Effector memory CD8-positive, alpha-beta T cell (primary cell): Measurements from ENCODE around the gene DESI1.
"Not testable (repeated sequence)": the region's sequence is repeated elsewhere in the genome, so short reads cannot be mapped to it uniquely, and the experiment has no call there.

Experiments
- ATAC-seq: fragments of 150-1000 bp; cut with Tn5 transposase; replicated peaks from 2 replicates; pipeline ENCODE4 v1.10.0; 2021; ENCODE audit warnings: mild to moderate bottlenecking, moderate library complexity
- DNase-seq, 3 experiments: peaks; one replicate each; pipeline ENCODE4 v3.0.0; 2021
- H3K27ac Mint-ChIP-seq, 2 donors: one replicate each; pipeline ENCODE4 v1.8.0; 2022; ENCODE audit warnings: mild to moderate bottlenecking in 2 of 2, mixed read lengths in 2 of 2, moderate library complexity in 2 of 2
- H3K27me3 Mint-ChIP-seq, 2 donors: one replicate each; pipeline ENCODE4 v1.8.0; 2022; ENCODE audit warnings: mixed read lengths in 2 of 2
- H3K36me3 Mint-ChIP-seq: one replicate; pipeline ENCODE4 v1.8.0; 2022; ENCODE audit warnings: mild to moderate bottlenecking, moderate library complexity, mixed read lengths; ENCODE audit not compliant: insufficient read depth
- H3K4me1 Mint-ChIP-seq, 2 donors: one replicate each; pipeline ENCODE4 v1.8.0; 2022; ENCODE audit warnings: low read depth in 2 of 2, mixed read lengths in 2 of 2
- H3K4me3 Mint-ChIP-seq, 2 donors: one replicate each; pipeline ENCODE4 v1.8.0; 2022; ENCODE audit warnings: mild to moderate bottlenecking in 2 of 2, mixed read lengths in 2 of 2, moderate library complexity in 2 of 2
- H3K9me3 Mint-ChIP-seq, 2 donors: one replicate each; pipeline ENCODE4 v1.8.0; 2022; ENCODE audit warnings: mixed read lengths in 2 of 2

DESI1 gene

DNA sequence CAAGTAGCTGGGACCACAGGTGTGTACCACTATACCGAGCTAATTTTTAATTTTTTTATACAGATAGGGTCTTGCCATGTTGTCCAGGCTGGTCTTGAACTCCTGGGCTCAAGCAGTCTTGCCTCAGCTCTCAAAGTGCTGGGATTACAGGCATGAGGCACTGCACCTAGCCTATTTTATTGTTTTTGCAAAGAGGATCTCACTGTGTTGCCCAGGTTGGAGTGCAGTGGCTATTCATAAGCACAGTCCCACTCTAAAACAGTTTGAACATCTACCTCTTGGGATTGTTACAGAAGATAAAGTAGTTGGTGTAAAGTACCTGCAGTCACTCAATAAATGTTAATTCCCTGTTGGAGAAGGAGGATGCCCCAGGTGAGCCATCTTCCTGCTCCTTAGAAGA, 29.4 kb upstream of the DESI1 start:
- no peak for ATAC-seq
- peaks cover 96% of the 10 kb centered on the region for H3K36me3 Mint-ChIP-seq

GRCh38 chr22:41648432-41648831, 27.6 kb upstream of the DESI1 start:
- H3K27me3 Mint-ChIP-seq, result no peaks in the 10 kb centered on the region
- no peak overlapping the region for H3K27ac Mint-ChIP-seq
- ATAC-seq (no peak), DNase-seq (no peak)
- no peaks in the 10 kb centered on the region for H3K9me3 Mint-ChIP-seq
- no peaks in the 10 kb centered on the region for H3K4me1 Mint-ChIP-seq
- H3K36me3 Mint-ChIP-seq, result peaks cover 95% of the 10 kb centered on the region
- no peak overlapping the region for H3K4me3 Mint-ChIP-seq

More for the DNA sequence above, 29.4 kb upstream of the DESI1 start:
- H3K4me3 Mint-ChIP-seq, result no peak overlapping the region
- H3K4me1 Mint-ChIP-seq, result no peaks in the 10 kb centered on the region
- no peak for DNase-seq
- H3K27me3 Mint-ChIP-seq, result no peaks in the 10 kb centered on the region
- H3K27ac Mint-ChIP-seq, result no peak overlapping the region
- no peaks in the 10 kb centered on the region for H3K9me3 Mint-ChIP-seq

DNA sequence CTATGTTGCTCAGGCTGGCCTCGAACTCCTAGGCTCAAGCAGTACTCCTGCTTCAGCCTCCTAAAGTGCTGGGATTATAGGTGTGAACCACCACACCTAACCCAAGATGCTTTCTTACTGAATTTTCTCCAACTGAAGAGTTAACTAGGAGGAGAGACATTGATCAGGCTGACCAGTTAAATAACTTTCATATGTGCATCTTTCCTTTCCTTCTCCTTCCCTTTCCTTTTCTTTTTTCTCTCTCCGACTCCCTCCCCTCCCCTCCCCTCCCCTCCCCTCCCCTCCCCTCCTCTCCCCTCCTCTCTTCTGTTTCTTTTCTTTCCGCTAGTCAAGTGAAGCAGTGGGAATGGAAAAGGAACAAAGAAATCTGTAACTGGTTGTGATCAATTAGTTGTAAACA, 26.9 kb upstream of the DESI1 start:
- no peak for DNase-seq
- Mint-ChIP-seq H3K9me3 (no peaks in the 10 kb centered on the region), H3K36me3 (peaks cover 95% of the 10 kb centered on the region), H3K4me3 (no peak overlapping the region), H3K27ac (no peak overlapping the region), H3K27me3 (no peaks in the 10 kb centered on the region), H3K4me1 (no peaks in the 10 kb centered on the region)
- no peak for ATAC-seq

- ATAC-seq (no peak), DNase-seq (no peak)
- Mint-ChIP-seq H3K4me3 (no peak overlapping the region), H3K27me3 (no peaks in the 10 kb centered on the region), H3K36me3 (peaks cover 96% of the 10 kb centered on the region), H3K4me1 (peaks cover 0 to 6% of the 10 kb centered on the region in 2 donors), H3K9me3 (no peaks in the 10 kb centered on the region), H3K27ac (no peak overlapping the region)
Measured at GRCh38 chr22:41642331-41643110, 21.7 kb upstream of the DESI1 start.

DNA sequence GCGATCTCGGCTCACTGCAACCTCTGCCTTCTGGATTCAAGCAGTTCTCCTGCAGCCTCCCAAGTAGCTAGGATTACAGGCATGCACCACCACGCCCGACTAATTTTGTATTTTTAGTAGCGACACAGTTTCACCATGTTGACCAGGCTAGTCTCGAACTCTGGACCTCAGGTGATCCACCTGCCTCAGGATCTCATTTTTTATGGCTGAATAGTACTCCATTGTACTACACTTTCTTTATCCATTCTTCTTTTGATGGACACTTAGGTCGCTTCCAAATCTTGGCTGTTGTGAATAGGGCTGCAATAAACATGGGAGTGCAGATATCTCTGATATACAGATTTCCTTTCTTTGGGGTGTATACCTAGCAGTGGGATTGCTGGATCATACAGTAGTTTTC, 21.0 kb upstream of the DESI1 start:
- Mint-ChIP-seq H3K27ac (no peak overlapping the region), H3K4me3 (no peak overlapping the region), H3K4me1 (peaks cover 0 to 6% of the 10 kb centered on the region in 2 donors), H3K9me3 (no peaks in the 10 kb centered on the region), H3K36me3 (peaks cover 98% of the 10 kb centered on the region), H3K27me3 (no peaks in the 10 kb centered on the region)
- ATAC-seq, result no peak
- DNase-seq, result no peak

DNA sequence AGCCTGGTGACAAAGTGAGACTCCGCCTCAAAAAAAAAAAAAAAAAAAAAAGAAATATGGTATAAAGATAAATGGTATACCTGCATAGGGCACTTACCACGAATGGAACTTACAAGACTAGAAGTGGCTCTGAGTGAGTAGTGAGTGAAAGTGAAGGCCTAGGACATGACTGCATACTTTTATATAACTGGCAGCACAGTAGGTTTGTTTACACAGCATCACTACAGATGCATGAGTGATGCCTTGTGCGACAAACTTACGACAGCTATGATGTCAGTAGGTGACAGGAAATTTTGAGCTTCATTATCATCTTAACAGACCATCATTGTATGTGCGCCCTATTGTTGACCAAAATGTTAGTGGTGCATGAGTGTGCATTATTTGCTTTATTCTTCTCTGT, 17.9 kb upstream of the DESI1 start:
- Mint-ChIP-seq H3K4me3 (no peak overlapping the region), H3K4me1 (peaks cover 0 to 14% of the 10 kb centered on the region in 2 donors), H3K27ac (no peak overlapping the region), H3K9me3 (no peaks in the 10 kb centered on the region), H3K36me3 (peaks cover 93% of the 10 kb centered on the region), H3K27me3 (no peaks in the 10 kb centered on the region)
- no peak for DNase-seq
- no peak for ATAC-seq

DNA sequence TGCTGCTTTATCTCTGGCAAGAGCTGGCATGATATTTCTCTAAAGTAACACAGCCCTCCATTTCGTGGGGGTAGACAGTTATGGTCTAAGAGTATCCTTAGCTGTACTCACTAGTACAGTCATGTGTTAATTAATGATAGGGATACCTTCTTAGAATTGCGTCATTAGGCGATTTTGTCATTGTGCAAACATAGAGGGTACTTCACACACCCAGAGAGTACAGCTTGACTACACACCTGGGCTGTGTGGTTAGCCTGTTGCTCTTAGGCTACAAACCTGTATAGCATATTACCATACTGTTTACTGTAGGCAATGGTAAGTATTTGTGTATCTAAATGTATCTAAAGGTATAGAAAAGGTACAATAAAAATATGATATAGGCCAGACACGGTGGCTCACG, 17.3 kb upstream of the DESI1 start:
- Mint-ChIP-seq H3K4me1 (peaks cover 0 to 14% of the 10 kb centered on the region in 2 donors), H3K4me3 (no peak overlapping the region), H3K36me3 (peaks cover 93% of the 10 kb centered on the region), H3K27ac (no peak overlapping the region), H3K27me3 (no peaks in the 10 kb centered on the region), H3K9me3 (no peaks in the 10 kb centered on the region)
- ATAC-seq (no peak), DNase-seq (no peak)

- H3K4me3 Mint-ChIP-seq, H3K27me3 Mint-ChIP-seq, H3K9me3 Mint-ChIP-seq, H3K27ac Mint-ChIP-seq, ATAC-seq, DNase-seq: not testable (repeated sequence)
- peaks cover 0 to 14% of the 10 kb centered on the region in 2 donors for H3K4me1 Mint-ChIP-seq
- H3K36me3 Mint-ChIP-seq, result peaks cover 93% of the 10 kb centered on the region
Measured at GRCh38 chr22:41637623-41638022, 16.8 kb upstream of the DESI1 start.

DNA sequence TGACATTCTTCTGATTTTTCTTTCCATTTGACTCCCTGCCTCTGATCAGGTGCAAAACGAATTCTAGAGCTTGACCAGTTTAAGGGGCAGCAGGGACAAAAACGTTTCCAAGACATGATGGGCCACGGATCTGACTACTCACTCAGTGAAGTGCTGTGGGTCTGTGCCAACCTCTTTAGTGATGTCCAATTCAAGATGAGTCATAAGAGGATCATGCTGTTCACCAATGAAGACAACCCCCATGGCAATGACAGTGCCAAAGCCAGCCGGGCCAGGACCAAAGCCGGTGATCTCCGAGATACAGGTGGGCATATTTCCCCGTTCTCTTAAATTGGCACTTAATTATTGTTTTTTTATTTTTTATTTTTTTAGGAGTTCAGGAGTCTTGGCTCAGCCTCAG, 15.6 kb upstream of the DESI1 start:
- Mint-ChIP-seq H3K27me3 (no peaks in the 10 kb centered on the region), H3K27ac (no peak overlapping the region), H3K36me3 (peaks cover 93% of the 10 kb centered on the region), H3K9me3 (no peaks in the 10 kb centered on the region), H3K4me3 (no peak overlapping the region), H3K4me1 (peaks cover 0 to 7% of the 10 kb centered on the region in 2 donors)
- ATAC-seq (no peak), DNase-seq (no peak)

DNA sequence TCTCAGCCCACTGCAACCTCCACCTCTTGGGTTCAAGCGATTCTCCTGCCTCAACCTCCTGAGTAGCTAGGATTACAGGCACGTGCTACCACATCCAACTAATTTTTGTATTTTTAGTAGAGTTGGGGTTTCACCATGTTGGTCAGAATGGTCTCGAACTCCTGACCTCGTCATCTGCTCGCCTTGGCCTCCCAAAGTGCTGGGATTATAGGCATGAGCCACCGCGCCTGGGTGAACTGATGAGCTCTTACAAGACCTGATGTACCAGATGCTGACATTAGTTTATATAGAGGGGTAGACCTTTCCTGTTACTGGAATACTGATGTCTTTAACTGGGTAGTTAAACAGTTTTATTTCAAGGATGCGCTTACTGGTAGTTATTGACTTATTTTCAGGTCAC, 13.8 kb upstream of the DESI1 start:
- H3K4me3 Mint-ChIP-seq, H3K9me3 Mint-ChIP-seq, ATAC-seq, DNase-seq, H3K27me3 Mint-ChIP-seq, H3K4me1 Mint-ChIP-seq, H3K27ac Mint-ChIP-seq: not testable (repeated sequence)
- H3K36me3 Mint-ChIP-seq, result peaks cover 82% of the 10 kb centered on the region

DNA sequence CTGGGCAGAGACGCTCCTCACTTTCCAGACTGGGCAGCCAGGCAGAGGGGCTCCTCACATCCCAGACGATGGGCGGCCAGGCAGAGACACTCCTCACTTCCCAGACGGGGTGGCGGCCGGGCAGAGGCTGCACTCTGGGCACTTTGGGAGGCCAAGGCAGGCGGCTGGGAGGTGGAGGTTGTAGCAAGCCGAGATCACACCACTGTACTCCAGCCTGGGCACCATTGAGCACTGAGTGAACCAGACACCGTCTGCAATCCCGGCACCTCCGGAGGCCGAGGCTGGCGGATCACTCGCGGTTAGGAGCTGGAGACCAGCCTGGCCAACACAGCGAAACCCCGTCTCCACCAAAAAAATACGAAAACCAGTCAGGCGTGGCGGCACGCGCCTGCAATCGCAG, 10.8 kb upstream of the DESI1 start:
- not testable (repeated sequence) for ATAC-seq, H3K27me3 Mint-ChIP-seq, H3K9me3 Mint-ChIP-seq, H3K27ac Mint-ChIP-seq, DNase-seq, H3K4me3 Mint-ChIP-seq
- H3K4me1 Mint-ChIP-seq, result peaks cover 6 to 22% of the 10 kb centered on the region in 2 donors
- H3K36me3 Mint-ChIP-seq, result peaks cover 82% of the 10 kb centered on the region

GRCh38 chr22:41631115-41631514, 10.3 kb upstream of the DESI1 start:
- Mint-ChIP-seq H3K36me3 (peaks cover 82% of the 10 kb centered on the region), H3K4me1 (peaks cover 6 to 22% of the 10 kb centered on the region in 2 donors)
- not testable (repeated sequence) for H3K4me3 Mint-ChIP-seq, H3K27ac Mint-ChIP-seq, H3K9me3 Mint-ChIP-seq, DNase-seq, H3K27me3 Mint-ChIP-seq, ATAC-seq

- DNase-seq (no peak), ATAC-seq (no peak)
- no peaks in the 10 kb centered on the region for H3K27me3 Mint-ChIP-seq
- no peak overlapping the region for H3K4me3 Mint-ChIP-seq
- H3K9me3 Mint-ChIP-seq, result no peaks in the 10 kb centered on the region
- H3K36me3 Mint-ChIP-seq, result peaks cover 96% of the 10 kb centered on the region
- no peak overlapping the region for H3K27ac Mint-ChIP-seq
- H3K4me1 Mint-ChIP-seq, result peaks cover 16 to 28% of the 10 kb centered on the region in 2 donors
Measured at GRCh38 chr22:41625577-41625976, 4.7 kb upstream of the DESI1 start.

DNA sequence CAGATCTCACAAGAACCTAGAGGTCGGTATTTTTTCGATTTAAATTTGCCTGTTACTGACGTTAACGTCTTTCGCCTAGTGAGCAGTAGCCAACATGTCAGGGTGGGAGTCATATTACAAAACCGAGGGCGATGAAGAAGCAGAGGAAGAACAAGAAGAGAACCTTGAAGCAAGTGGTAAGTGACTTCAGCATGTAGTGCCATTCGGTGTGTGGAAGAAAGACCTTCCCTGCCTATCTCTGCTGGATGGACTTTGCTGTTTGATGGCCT, 1.0 kb upstream of the DESI1 start:
- no peaks in the 10 kb centered on the region for H3K27me3 Mint-ChIP-seq
- no peak for DNase-seq
- peak overlapping the region; percentile 91 to 100 for H3K4me3 Mint-ChIP-seq
- ATAC-seq, result no peak
- peaks cover 26 to 30% of the 10 kb centered on the region in 2 donors for H3K4me1 Mint-ChIP-seq
- no peaks in the 10 kb centered on the region for H3K9me3 Mint-ChIP-seq
- H3K36me3 Mint-ChIP-seq, result peaks cover 69% of the 10 kb centered on the region
- H3K27ac Mint-ChIP-seq, result peak overlapping the region; percentile 96 to 99
